ENCODE results near the gene POU2AF3.
"Not testable (repeated sequence)": the region's sequence is repeated elsewhere in the genome, so short reads cannot be mapped to it uniquely, and the experiment has no call there.

POU2AF3 gene

GRCh38 chr11:111264646-111265045, 33.7 kb upstream of the POU2AF3 start:
- no peak overlapping the region for H3K4me3 ChIP-seq (ENCODE audit: low read depth, low read length)
- DNase-seq (ENCODE audit: low read depth) = no peak
- TF ChIP-seq CTCF (IDR thresholded peaks at IDR 0.05; ENCODE audit: low read depth, low read length, missing control alignments) = no peak

GRCh38 chr11:111265421-111265820, 32.9 kb upstream of the POU2AF3 start:
- H3K4me3 ChIP-seq (ENCODE audit: low read depth, low read length) = no peak overlapping the region
- no peak for TF ChIP-seq CTCF (IDR thresholded peaks at IDR 0.05; ENCODE audit: low read depth, low read length, missing control alignments)
- no peak for DNase-seq (ENCODE audit: low read depth)

GRCh38 chr11:111268303-111268702, 30.0 kb upstream of the POU2AF3 start:
- not testable (repeated sequence) for DNase-seq (ENCODE audit: low read depth); H3K4me3 ChIP-seq (ENCODE audit: low read depth, low read length)

DNA sequence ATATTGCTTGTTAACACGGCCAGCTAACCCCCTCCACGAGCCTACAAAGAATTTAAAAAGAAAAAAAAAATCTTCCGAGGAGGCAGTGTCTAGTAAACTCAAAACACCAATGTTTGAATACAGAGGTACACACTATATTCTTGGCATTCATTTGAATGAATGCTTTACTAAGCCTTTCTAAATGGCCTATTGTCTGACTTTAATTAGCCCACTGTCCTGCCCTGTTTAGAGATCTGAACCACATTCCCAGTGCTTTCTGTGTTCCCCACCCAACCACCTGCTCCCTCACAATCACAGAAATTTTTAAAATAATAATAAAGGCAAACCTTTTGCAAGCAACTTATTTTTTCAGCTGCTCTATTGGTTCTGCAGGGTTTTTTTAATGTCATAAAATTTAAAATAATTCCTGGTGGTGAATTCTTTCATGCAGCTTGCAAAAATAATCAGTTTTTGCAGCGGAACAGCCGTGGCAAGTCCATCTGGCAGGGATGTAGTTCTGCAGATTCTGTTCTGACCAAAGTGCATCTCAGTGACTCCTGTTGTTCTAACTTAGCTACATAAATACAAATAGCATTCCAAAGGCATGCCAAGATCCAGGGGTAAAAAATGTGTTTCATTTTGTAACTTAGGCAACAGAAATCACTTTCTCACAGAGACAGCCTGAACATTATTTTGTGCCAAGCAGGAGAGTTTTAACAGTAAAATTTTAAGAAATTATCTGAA, 29.0 kb upstream of the POU2AF3 start:
- no peak for TF ChIP-seq CTCF (IDR thresholded peaks at IDR 0.05; ENCODE audit: low read depth, low read length, missing control alignments)
- H3K4me3 ChIP-seq (ENCODE audit: low read depth, low read length) = no peak overlapping the region
- no peak for DNase-seq (ENCODE audit: low read depth)

GRCh38 chr11:111272420-111272819, 25.9 kb upstream of the POU2AF3 start:
- H3K4me3 ChIP-seq (ENCODE audit: low read depth, low read length) = no peak overlapping the region
- TF ChIP-seq CTCF (IDR thresholded peaks at IDR 0.05; ENCODE audit: low read depth, low read length, missing control alignments) = no peak
- no peak for DNase-seq (ENCODE audit: low read depth)

GRCh38 chr11:111282562-111283075, 15.7 kb upstream of the POU2AF3 start:
- no peak for TF ChIP-seq CTCF (IDR thresholded peaks at IDR 0.05; ENCODE audit: low read depth, low read length, missing control alignments)
- no peak for DNase-seq (ENCODE audit: low read depth)
- H3K4me3 ChIP-seq (ENCODE audit: low read depth, low read length) = no peak overlapping the region

DNA sequence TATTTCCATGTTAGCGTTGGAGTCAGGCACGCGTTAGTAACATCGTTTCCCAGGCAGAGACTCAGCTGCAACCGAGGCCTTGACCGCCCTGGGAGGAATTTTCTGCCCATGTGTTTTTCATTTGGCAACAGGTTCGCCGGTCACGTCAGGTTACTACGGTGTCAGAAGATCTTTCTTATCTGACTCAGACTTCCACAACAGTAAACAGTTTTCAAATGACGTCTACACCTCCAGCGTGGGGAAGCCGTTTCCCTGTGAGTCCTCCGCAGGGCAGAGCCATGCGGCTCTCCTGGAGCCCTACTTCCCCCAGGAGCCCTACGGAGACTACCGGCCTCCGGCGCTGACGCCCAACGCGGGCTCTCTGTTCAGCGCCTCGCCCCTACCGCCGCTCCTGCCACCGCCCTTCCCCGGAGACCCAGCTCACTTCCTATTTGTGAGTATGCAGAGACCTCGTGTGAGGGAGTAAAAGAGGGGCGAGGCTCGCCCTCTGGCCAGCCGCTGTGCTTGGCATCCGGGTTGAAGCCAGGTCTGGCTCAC, 14.3 kb upstream of the POU2AF3 start:
- TF ChIP-seq CTCF (IDR thresholded peaks at IDR 0.05; ENCODE audit: low read depth, low read length, missing control alignments) = no peak
- DNase-seq (ENCODE audit: low read depth) = no peak
- H3K4me3 ChIP-seq (ENCODE audit: low read depth, low read length) = no peak overlapping the region
